HepG2 (cell line): ENCODE measurements around the gene POU2F1. TPM values are rescaled to one million over a fixed set of nuclear protein-coding genes. Genes with fewer than 3 reads are reported as not detected.

Source experiments
- ATAC-seq: fragments of 200-7000 bp; cut with Tn5 transposase; 3 replicates; pipeline ENCODE4 v1.9.1; 2020; ENCODE audit warnings: mild to moderate bottlenecking, moderate library complexity
- BruUV-seq: library from RNA; stranded (reverse); fragments of 400-500 nt; replicated peaks from 2 replicates; lab custom pipeline; 2021; lab: Mats Ljungman, UMichigan
- CTCF ChIA-PET: fragments of 300-600 bp; formaldehyde crosslinking; extraction: SDS; loops from one replicate; lab custom pipeline; 2021; ENCODE audit warnings: low total read pairs, inconsistent platforms, low intra/inter-chr PET ratio; lab: Yijun Ruan, JAX
- POLR2A ChIA-PET: fragments of 350-600 bp; sonication (Branson Sonifier 250); formaldehyde crosslinking; loops from one replicate; lab custom pipeline; 2020; ENCODE audit warnings: antibody characterized with exemption, inconsistent platforms; lab: Yijun Ruan, JAX
- DNase-seq: peaks from one replicate; pipeline ENCODE4 v3.0.0-alpha.2; 2015; ENCODE audit warnings: low spot score
- FAIRE-seq: peaks from 3 replicates; lab custom pipeline; 2011; peaks lifted over from hg19 to GRCh38; lab: Jason Lieb, UNC
- H2AFZ ChIP-seq: one replicate; pipeline ENCODE4 v1.6.1; 2011; ENCODE audit warnings: low read length, inconsistent platforms
- H3K27ac ChIP-seq: fragments of 300-600 bp; 3 replicates; pipeline ENCODE4 v1.8.0; 2011; ENCODE audit warnings: mixed run types, mild to moderate bottlenecking, mixed read lengths, low read length, inconsistent platforms; ENCODE audit not compliant: insufficient read depth; ENCODE audit errors: extremely low read length
- H3K27me3 ChIP-seq, 2 experiments: fragments of 200-600 bp in 1 of 2; 2 replicates in 1 of 2; 3 replicates in 1 of 2; pipeline versions ENCODE4 v1.6.0 to v1.8.0; 2011; ENCODE audit warnings: low read length in 2 of 2, mild to moderate bottlenecking in 2 of 2, moderate library complexity in 2 of 2, inconsistent platforms in 1 of 2; ENCODE audit not compliant: insufficient read depth in 2 of 2, control insufficient read depth in 1 of 2
- H3K36me3 ChIP-seq, 2 experiments: fragments of 200-600 bp in 1 of 2; replicated peaks in 1 of 2; 2 replicates in 1 of 2; 3 replicates in 1 of 2; pipeline versions ENCODE4 v1.5.1 to v1.8.0; 2011; ENCODE audit warnings: low read length in 2 of 2, inconsistent platforms in 1 of 2; ENCODE audit not compliant: insufficient read depth in 2 of 2, control insufficient read depth in 1 of 2
- H3K4me1 ChIP-seq: 2 replicates; pipeline ENCODE4 v1.5.1; 2012; ENCODE audit warnings: low read length, inconsistent platforms; ENCODE audit not compliant: insufficient read depth
- H3K4me2 ChIP-seq: 2 replicates; pipeline ENCODE4 v1.6.0; 2011; ENCODE audit warnings: low read depth, low read length, inconsistent platforms
- H3K4me3 ChIP-seq, 3 experiments: fragments of 200-600 bp in 1 of 3; sonication (generic), shearing (Covaris generic) in 1 of 3; replicated peaks in 1 of 3; 2 replicates each; pipeline ENCODE4 v1.5.1; 2011 to 2016; ENCODE audit warnings: low read length in 3 of 3, inconsistent platforms in 2 of 3, low read depth in 2 of 3, mild to moderate bottlenecking in 2 of 3, control low read depth in 1 of 3, mixed read lengths in 1 of 3; ENCODE audit not compliant: insufficient read depth in 1 of 3
- H3K79me2 ChIP-seq: one replicate; pipeline ENCODE4 v1.6.1; 2011; ENCODE audit warnings: low read length, inconsistent platforms; ENCODE audit not compliant: insufficient read depth
- H3K9ac ChIP-seq: 2 replicates; pipeline ENCODE4 v1.6.0; 2011; ENCODE audit warnings: mild to moderate bottlenecking, low read depth, low read length, inconsistent platforms; ENCODE audit not compliant: insufficient read depth
- H3K9me3 ChIP-seq: 2 replicates; pipeline ENCODE4 v1.5.1; 2012; ENCODE audit warnings: mild to moderate bottlenecking, low read length
- H4K20me1 ChIP-seq: 2 replicates; pipeline ENCODE4 v1.6.0; 2011; ENCODE audit warnings: inconsistent platforms, mild to moderate bottlenecking, low read length, moderate library complexity; ENCODE audit not compliant: insufficient read depth
- FOXJ3 ChIP-seq: sonication (generic); formaldehyde crosslinking; IDR thresholded peaks from 2 replicates; pipeline ENCODE4 v1.4.0; 2020; ENCODE audit warnings: missing genetic modification reagents, mild to moderate bottlenecking, borderline replicate concordance
- ISX ChIP-seq: sonication (generic); formaldehyde crosslinking; conservative IDR thresholded peaks from 2 replicates; pipeline ENCODE4 v1.5.0; 2020; ENCODE audit warnings: missing genetic modification reagents
- KLF13 ChIP-seq: sonication (generic); formaldehyde crosslinking; IDR thresholded peaks from 2 replicates; pipeline ENCODE4 v1.4.0; 2020; ENCODE audit warnings: mild to moderate bottlenecking, missing genetic modification reagents
- LCORL ChIP-seq, 2 experiments: fragments of 450-650 bp in 1 of 2; sonication (generic) in 1 of 2; formaldehyde crosslinking in 1 of 2; IDR thresholded peaks; 2 replicates each; pipeline versions ENCODE4 v1.5.0 to v1.6.1; 2017 to 2020; ENCODE audit warnings: antibody characterized with exemption in 1 of 2, missing genetic modification reagents in 1 of 2
- MEIS2 ChIP-seq: sonication (generic); formaldehyde crosslinking; IDR thresholded peaks from 2 replicates; pipeline ENCODE4 v1.9.0; 2021; ENCODE audit warnings: mild to moderate bottlenecking, missing genetic modification reagents
- ZKSCAN8 ChIP-seq: IDR thresholded peaks from 2 replicates; pipeline ENCODE4 v1.6.1; 2016; ENCODE audit warnings: borderline replicate concordance, missing genetic modification reagents, missing compliant biosample characterization
- ZNF430 ChIP-seq: sonication (generic); formaldehyde crosslinking; IDR thresholded peaks from 2 replicates; pipeline ENCODE4 v1.9.0; 2021; ENCODE audit warnings: mild to moderate bottlenecking, missing genetic modification reagents
- ZNF615 ChIP-seq: sonication (generic); formaldehyde crosslinking; IDR thresholded peaks from 2 replicates; pipeline ENCODE4 v1.5.0; 2020; ENCODE audit warnings: mild to moderate bottlenecking, missing genetic modification reagents, borderline replicate concordance
- ZNF687 ChIP-seq: sonication (generic); formaldehyde crosslinking; IDR thresholded peaks from 2 replicates; pipeline ENCODE4 v1.5.1; 2020; ENCODE audit warnings: mild to moderate bottlenecking, missing genetic modification reagents, moderate library complexity
- ZNF772 ChIP-seq: sonication (generic); formaldehyde crosslinking; IDR thresholded peaks from 2 replicates; pipeline ENCODE4 v1.5.0; 2020; ENCODE audit warnings: mild to moderate bottlenecking, missing genetic modification reagents
- WGBS: methylation state at CpG from one replicate; pipeline ENCODE4 v1.1.6; 2017; ENCODE audit warnings: low lambda C conversion rate; 5-methylcytosine and 5-hydroxymethylcytosine counted together
- in situ Hi-C: cut with HindIII; loops from 2 replicates; pipeline ENCODE4 v1.10.0; 2017; ENCODE audit warnings: low pct_unique_long_range_greater_than_20kb; ENCODE audit not compliant: extremely low pct_ligation_motif_present
- intact Hi-C: fragments of 100-400 bp; cut with micrococcal nuclease; formaldehyde crosslinking; loops from one replicate; pipeline ENCODE4 v1.10.0; 2022; ENCODE audit not compliant: unreplicated experiment
- polyA plus RNA-seq, 8 experiments: library from polyadenylated mRNA; depleted of rRNA in 3 of 8; stranded (reverse) in 7 of 8; unstranded in 1 of 8; fragments of >200 nt; fragmentation: Illumina TruSeq in 4 of 8; extraction: Trizol in 4 of 8; gene quantifications; 2 replicates each; pipeline versions ENCODE4 v1.2.1 to v1.2.3, GENCODE V29; 2011 to 2016; ENCODE audit warnings: low read depth in 4 of 8, missing spikeins in 1 of 8, mixed read lengths in 1 of 8; ENCODE audit not compliant: insufficient read depth in 1 of 8
- total RNA-seq, 5 experiments: library from RNA; depleted of rRNA; stranded (reverse); fragments of >200 nt; fragmentation: Illumina TruSeq; extraction: Trizol; gene quantifications; 2 replicates each; pipeline ENCODE4 v1.2.3, GENCODE V29; 2016; ENCODE audit warnings: low read depth in 1 of 5

The POU2F1 gene
- total and polyA plus RNA-seq, 2 of the 13 experiments (the other 11 are each of a cell fraction or from before 2014, with no cell fraction given): 10.2 to 13.0 TPM

- no peak for DNase-seq
- H3K9me3 ChIP-seq: no peaks in the 10 kb centered on the region
- no peak overlapping the region for H3K4me3 ChIP-seq
- ATAC-seq: no peak
- POLR2A ChIA-PET: no interaction called here
- H3K27ac ChIP-seq: no peak overlapping the region
- 18% methylated on average over 2 of the region's 2 CpGs for WGBS
- no peak for FAIRE-seq
- H4K20me1 ChIP-seq: no peaks in the 10 kb centered on the region
- H3K79me2 ChIP-seq: no peaks in the 10 kb centered on the region
- intact Hi-C loops: no loop called here
- no peaks in the 10 kb centered on the region for H3K4me1 ChIP-seq
- TF ChIP-seq ZNF615 (no peak), ZNF430 (CRISPR knock-in tag) (no peak), LCORL (IDR thresholded peaks at IDR 0.05) (no peak), LCORL (CRISPR knock-in tag; IDR thresholded peaks at IDR 0.05) (no peak), KLF13 (CRISPR knock-in tag) (no peak), ISX (CRISPR knock-in tag) (no peak), MEIS2 (CRISPR knock-in tag) (no peak), ZNF772 (CRISPR knock-in tag) (no peak), FOXJ3 (CRISPR knock-in tag) (no peak), ZKSCAN8 (CRISPR knock-in tag) (no peak), ZNF687 (no peak)
- TF ChIP-seq, all 625 proteins: peak for 0
- Histone ChIP-seq H3K4me2 (no peak overlapping the region), H2AFZ (no peak overlapping the region), H3K27me3 (no peaks in the 10 kb centered on the region), H3K36me3 (no peaks in the 10 kb centered on the region), H3K9ac (no peak overlapping the region)
- CTCF ChIA-PET: no interaction called here
- BruUV-seq: no TSS peak
- in situ Hi-C loops: no loop called here
These were observed 33.9 kb upstream of the POU2F1 start for GRCh38 chr1:167186771-167187170.
